Measurements from ENCODE around the gene INSC.

INSC gene

GRCh38 chr11:15109602-15110001 lies 5.1 kb upstream of the INSC start:
- no peak for DNase-seq

- DNase-seq = no peak
Observed at GRCh38 chr11:15111215-15111614, 3.5 kb upstream of the INSC start.

- DNase-seq = no peak
Observed at GRCh38 chr11:15112131-15112541, 2.6 kb upstream of the INSC start.

GRCh38 chr11:15113381-15113780 lies 1.3 kb upstream of the INSC start:
- no peak for DNase-seq

GRCh38 chr11:15115686-15116085 lies 963 bp downstream of the INSC start:
- DNase-seq = no peak

GRCh38 chr11:15117751-15118150 lies 3.0 kb downstream of the INSC start:
- no peak for DNase-seq

DNA sequence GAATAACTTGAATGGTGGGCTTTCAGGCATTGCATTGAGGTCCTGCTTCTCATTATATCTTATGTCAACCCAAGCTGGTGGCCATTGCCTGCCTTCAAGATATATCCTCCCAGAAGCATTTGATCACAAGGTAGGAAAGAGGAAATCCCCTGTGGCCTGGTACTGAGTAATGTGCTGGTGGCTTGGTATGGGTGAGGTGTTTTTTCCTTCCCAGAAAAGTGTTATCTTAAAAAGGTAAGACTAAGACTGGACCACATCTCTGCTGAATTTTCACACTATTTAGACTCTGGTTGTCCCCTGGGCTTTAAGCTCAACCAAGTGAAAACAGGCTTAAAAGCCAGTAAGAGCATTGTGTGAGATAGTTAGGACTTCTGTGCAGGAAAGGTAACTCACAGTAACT lies 3.7 kb downstream of the INSC start:
- DNase-seq = no peak

- DNase-seq = no peak
Observed at GRCh38 chr11:15119352-15119751, 4.6 kb downstream of the INSC start.

GRCh38 chr11:15119826-15120225 lies 5.1 kb downstream of the INSC start:
- no peak for DNase-seq

GRCh38 chr11:15123849-15124248 lies 9.1 kb downstream of the INSC start:
- no peak for DNase-seq

DNA sequence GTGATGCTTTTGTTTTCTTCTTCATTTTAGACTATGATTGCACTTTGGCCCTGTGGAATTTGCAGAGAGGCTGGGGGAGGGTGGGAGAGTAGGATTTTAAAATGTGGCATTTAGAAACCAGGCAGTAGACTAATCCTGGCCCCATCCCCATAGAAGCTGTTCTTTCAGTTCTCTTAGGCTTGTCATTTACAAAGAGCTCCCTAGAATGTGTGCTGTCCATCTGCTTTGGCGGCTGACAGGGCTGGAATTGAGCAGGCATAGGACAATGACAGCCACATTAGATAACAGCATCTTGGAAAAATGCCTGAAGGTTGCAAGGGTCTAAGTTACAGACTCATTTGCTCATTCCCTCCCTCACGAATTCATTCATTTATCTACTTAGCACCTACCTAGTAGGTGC lies 9.8 kb downstream of the INSC start:
- DNase-seq = no peak

DNA sequence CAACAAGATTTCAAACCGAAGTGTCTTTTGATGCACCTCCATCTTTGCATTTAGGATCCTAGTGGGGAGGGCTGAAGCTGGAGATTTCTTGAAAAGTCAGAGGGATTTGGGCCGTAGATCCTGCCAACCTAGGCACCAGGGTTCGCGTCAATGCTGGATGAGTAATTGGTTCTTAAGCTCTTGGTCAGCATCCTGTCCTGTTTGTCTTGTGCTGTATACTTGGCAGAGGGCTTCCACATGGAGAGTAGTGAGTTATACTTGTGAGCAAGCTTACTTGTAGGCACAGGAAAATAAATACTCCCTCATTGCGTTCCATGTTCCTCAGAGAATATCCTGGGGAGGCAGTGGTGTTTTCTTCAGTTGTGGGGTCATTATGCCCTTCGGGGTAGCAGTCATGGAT lies 12.6 kb downstream of the INSC start:
- no peak for DNase-seq

GRCh38 chr11:15128621-15129020 lies 13.9 kb downstream of the INSC start:
- DNase-seq = no peak

GRCh38 chr11:15136166-15136565 lies 21.4 kb downstream of the INSC start:
- DNase-seq = no peak

DNA sequence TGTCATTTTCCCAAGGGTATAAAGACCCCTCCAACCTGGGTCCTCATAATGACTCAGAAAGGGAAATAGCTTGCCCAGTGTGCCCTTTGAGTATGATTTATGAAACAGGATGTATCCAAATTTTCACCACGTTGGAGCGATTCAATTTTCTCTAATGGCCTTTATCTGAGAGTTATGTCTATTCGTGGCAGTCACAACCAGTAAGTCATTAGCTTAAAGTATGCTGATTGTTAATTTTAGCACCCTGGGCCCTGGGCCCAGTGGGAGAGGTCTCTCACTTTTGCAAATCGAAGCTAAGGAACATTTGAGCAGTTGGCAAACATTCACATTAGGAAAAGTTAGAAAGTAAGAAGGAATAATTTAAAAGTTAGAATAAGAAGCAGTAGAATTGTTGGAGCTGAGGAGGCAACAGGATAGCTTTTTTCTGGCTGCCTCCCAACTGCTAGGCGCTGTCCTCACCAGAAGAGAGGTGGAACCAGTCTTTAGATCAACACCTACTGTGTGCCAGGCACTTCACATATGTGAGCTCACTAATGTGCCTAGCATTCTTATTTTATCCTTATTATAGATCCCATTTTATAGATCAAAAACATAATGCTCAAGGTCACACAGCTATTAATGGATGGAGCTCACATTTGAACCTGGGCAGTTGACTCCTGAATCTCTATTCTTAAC lies 24.5 kb downstream of the INSC start:
- no peak for DNase-seq

DNA sequence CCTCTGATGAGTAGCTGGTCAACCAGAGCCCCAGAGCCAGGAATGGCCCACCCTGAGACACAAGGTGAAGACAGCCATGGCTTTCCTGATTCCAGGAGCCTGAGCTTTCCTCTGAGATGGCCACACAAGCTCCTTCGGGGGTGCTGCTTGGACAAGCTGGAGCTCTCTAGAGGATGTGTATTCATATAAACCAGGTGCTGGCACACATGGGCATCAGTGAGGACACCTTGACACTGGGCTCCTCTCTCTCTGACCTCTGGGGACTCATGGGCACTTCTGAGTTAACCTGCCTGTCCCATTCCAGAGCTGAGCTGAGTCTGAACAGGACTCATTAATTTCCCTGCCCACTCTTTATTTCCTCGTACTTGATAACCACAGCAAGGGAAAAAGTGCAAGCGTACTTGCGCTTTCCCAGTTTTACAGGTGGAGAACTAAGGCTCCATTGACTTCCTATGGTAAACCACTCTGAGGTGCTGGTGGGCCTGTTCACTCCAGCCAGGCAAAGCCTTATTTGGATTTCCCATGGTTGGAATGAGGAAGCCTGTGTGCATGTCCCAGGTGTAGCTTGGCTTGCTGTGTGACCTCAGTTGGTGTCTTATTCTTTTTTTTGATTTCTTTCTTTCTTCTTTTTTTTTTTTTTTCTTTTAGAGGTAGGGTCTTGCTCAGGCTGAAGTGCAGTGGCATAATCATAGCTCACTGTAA lies 25.4 kb downstream of the INSC start:
- DNase-seq = no peak

DNA sequence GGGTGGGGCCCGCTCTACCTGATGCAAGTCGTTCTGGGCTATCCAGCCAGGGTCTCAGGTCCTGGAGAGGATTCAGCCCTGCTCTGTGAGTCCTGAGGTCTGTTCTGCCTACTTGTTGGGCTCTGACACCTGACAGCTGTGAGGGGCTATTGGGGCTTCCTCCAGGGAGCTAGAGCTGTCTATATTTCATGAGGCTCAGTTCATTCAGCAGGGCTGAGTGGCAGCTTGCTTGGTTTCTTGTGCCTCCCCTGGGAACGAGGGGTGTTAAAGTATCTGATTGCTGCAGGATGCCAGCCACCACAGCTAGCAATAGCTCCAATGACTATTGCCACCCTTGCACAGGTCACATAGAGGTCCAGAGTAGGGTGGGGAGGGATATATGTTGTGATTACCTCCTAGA lies 26.7 kb downstream of the INSC start:
- no peak for DNase-seq

DNA sequence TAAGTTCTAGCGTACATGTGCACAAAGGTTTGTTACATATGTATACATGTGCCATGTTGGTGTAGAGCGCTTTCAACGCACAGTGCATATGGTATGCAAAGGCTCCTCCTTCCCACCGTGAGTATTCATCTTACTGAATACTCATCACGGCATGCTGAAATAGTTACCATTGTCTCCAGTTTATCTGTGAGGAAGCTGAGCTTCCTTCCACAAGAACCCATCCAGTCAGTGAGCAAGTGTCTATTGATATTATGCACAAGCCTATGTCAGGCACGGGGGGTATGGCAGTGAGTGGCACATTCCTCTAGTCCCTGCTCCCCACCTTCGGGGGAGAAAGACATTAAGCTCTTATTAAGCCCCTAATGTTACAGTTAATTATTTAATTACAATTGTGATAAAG lies 28.1 kb downstream of the INSC start:
- DNase-seq = no peak

DNA sequence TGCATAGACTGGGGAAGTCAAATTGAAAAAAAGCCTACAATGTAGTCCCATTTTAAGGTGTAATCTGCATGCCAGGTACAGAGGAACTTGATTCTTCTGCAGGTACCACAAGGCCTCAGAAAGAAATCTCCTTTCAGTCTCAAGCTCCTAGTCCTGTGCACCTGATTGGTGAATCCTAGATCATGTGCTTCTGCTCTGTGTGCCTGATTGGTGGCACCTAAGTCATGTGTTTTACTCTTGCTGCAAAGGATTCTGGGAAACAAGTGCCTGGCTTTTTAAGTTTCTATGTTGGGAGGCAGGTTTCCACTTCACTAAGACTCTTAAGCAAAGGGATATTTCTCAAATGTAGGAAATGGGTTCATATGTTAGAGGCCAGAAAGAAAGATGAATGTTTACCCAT lies 29.1 kb downstream of the INSC start:
- no peak for DNase-seq

GRCh38 chr11:15144347-15144746 lies 29.6 kb downstream of the INSC start:
- DNase-seq = no peak

DNA sequence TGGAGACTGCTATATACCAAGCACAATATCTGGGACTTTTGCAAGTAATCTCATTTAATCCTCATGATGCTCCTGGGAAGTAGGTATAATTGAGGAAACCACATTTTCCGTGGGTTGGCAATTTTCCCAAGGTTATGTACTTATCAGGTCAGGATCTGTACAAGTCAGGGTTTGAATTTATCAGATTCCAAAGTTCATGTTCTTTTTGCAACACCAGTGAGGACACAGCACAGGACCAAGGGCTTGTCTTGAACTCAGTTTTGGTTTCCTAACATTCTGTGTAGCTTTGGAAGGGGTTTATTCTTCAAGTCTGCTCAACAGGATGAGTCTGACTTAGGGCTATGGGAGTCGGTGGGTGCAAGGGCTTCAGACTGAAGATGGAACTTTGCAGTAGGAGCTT lies 30.4 kb downstream of the INSC start:
- no peak for DNase-seq

DNA sequence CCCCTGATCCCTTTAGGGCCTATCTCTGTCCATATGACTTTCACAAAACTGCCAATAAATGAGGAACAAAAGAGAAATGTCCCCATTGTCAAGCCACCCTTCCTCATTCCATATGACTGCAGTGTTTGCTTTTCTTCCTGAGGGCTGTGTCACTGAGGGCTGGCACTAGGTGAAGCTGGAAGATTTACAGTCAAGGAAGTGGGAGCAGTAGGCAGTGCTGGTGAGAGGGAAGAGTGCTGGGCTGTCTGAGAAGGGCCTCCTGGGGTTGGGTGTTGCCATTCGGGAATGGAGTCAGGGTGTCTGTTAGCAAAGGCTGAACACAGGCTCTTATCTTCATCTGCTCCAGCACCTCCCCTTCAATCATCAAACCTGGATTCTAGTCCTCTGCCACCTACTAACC lies 30.9 kb downstream of the INSC start:
- no peak for DNase-seq

DNA sequence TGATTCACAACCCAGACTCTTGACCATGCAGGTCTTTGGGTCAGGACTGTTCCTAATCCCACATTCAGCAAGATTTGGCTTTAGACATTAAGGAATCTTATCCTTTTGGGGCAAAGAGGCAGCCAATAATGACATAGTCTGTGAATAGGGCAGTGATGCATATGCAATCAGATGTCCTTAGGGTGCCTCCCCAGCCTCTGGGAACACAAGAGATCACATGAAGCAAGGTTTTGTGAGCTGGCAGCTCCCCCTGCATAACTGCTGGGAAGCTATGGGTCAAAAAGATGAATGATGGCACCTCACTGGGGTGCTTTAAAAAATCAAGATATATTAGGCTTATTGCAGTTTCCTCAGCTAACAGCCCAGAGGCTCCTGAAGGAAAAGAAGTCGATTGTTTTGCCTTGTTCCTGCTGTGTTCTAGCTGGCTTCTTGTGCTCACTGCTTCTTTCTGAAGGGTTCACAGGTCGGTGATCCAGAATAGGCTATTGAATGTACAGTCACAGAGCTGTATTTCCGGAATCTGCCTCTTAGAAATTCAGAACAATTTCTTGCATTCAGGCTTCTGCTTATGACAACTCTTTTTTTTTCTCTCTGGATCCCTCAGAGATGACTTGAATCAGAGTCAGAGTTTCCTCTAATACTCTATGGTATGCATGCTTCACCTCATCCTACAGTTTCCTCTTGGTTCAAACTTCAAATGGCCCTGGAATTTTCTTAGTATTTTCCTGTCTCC lies 31.7 kb downstream of the INSC start:
- no peak for DNase-seq

DNA sequence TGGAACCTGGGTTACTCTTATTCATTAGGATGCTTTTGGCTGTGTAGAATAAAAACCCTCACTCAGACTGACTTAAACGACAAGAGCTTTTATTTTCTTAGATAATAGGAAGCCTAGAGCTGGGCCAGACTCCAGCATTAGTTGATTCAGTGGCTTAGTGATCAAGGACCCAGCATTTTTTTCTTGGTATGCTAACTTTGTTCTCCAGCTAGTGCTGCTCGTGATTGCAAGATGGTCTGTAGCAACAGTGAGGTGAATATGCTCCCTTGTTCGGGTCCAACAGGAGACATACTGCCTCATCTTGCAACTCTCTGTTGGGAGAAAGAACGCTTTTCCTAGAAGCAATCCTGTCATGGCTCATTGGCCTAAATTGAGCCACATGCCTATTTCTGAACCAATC lies 33.4 kb downstream of the INSC start:
- no peak for DNase-seq
